Limb (tissue), 2 donors: ENCODE measurements around the gene NDUFAF2.
"Not testable (repeated sequence)": the region's sequence is repeated elsewhere in the genome, so short reads cannot be mapped to it uniquely, and the experiment has no call there.

Source experiments
- DNase-seq, 2 donors: peaks; one replicate each; pipeline ENCODE4 v3.0.0-alpha.2; 2016; ENCODE audit errors: extremely low spot score in 2 of 2

Gene NDUFAF2

DNA sequence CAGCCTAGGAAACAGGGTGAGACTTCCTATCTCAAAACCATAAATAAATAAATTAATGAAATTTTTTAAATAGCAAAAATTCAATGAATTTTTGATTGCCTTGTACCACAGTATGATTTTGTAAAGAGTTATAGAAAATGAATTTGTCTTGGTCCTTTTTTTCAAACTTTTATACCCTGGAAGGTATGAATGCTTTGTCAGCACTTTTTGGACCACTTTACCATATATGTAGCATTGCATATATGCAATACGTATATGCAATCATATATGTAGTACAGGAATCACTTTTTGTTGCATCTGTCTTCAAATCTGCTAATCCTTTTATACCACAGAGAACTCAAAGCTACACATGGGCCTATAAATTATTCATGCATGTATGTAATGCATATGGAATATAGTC lies 226.5 kb downstream of the NDUFAF2 start:
- DNase-seq, result no peak

DNA sequence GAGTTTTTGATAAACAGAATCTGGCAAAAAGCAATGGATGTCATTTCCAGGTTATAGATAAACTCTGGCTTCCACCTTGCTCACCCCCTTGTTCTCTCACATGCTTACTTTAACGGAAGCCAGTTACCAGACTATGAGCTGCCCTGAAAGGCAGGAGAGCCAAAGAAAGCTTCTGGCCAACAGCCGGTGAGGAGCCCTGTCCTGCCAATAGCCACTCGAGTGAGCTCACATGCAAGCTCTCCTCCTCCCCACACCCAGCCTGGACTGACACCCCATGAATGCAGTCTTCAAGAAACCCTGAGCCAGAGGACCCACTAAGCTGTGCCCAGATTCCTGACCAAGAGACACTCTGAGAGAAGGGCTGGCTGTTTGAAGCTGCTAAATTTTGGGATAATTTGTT lies 231.6 kb downstream of the NDUFAF2 start:
- DNase-seq, result no peak

GRCh38 chr5:61177070-61177469 lies 232.1 kb downstream of the NDUFAF2 start:
- no peak for DNase-seq

DNA sequence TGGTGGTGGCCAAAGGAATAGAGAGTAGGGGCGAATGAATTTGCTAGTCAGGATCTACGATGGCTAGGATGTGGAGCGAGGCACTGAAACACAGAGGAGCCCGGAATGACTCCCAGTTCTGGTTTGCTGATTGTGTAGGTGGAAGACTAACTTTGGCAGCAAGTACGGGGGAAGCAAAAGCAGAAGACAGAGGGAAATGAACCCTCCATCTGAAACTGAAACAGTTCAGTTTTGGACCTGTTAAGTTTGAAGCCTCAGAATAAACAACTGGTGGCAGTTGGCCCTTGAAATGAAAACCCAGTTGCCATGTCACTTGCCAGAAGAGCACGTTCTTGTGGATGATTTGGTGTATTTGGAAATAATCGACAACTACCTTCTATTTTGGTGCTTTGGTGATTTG lies 232.7 kb downstream of the NDUFAF2 start:
- no peak for DNase-seq

- no peak for DNase-seq
Measured at GRCh38 chr5:61178702-61179101, 233.7 kb downstream of the NDUFAF2 start.

GRCh38 chr5:61180886-61181285 lies 235.9 kb downstream of the NDUFAF2 start:
- DNase-seq, result no peak

- no peak for DNase-seq
Measured at GRCh38 chr5:61182449-61182848, 237.4 kb downstream of the NDUFAF2 start.

GRCh38 chr5:61183538-61183937 lies 238.5 kb downstream of the NDUFAF2 start:
- DNase-seq, result no peak

- DNase-seq, result no peak
Measured at GRCh38 chr5:61184708-61185107, 239.7 kb downstream of the NDUFAF2 start.

- no peak for DNase-seq
Measured at GRCh38 chr5:61186634-61187033, 241.6 kb downstream of the NDUFAF2 start.

GRCh38 chr5:61187352-61187751 lies 242.3 kb downstream of the NDUFAF2 start:
- not testable (repeated sequence) for DNase-seq

- not testable (repeated sequence) for DNase-seq
Measured at GRCh38 chr5:61187826-61188225, 242.8 kb downstream of the NDUFAF2 start.

- DNase-seq, result no peak
Measured at GRCh38 chr5:61198606-61199005, 253.6 kb downstream of the NDUFAF2 start.

- DNase-seq, result no peak
Measured at GRCh38 chr5:61200582-61201155, 255.7 kb downstream of the NDUFAF2 start.

DNA sequence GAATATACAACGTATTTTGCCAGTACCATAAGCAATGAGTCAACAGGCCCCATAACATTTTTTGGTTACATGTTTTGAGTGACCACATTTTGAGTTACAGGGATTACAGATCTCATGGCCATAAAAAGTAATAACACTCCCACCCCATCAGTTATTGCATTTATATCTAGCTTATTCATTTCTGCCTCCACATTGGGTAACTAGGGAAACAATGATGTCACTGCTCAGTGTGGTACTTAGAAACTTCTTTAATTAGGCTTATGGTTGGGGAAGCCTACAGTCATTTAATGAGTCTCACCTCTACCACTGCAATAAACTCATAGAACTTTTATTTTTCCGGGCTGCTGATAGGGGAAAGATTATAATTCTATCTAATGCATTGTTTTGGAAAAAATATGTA lies 257.2 kb downstream of the NDUFAF2 start:
- no peak for DNase-seq
